B cell (primary cell): Measurements from ENCODE around the gene SCRN1. TPM values are rescaled to one million over a fixed set of nuclear protein-coding genes. Genes with fewer than 3 reads are reported as not detected.

Experiments used
- ATAC-seq: fragments of 200-7000 bp; cut with Tn5 transposase; one replicate; pipeline ENCODE4 v1.10.0; 2021; ENCODE audit warnings: low read depth, mild to moderate bottlenecking, moderate number of reproducible peaks, moderate library complexity
- CTCF ChIA-PET: fragments of 350-600 bp; sonication (Branson Sonifier 250); formaldehyde crosslinking; loops from one replicate; lab custom pipeline; 2021; ENCODE audit warnings: antibody characterized with exemption, inconsistent platforms; lab: Charles Lee
- POLR2A ChIA-PET: fragments of 350-600 bp; sonication (Branson Sonifier 250); formaldehyde crosslinking; loops from one replicate; lab custom pipeline; 2021; ENCODE audit warnings: antibody characterized with exemption; lab: Charles Lee
- DNase-seq: peaks from one replicate; pipeline ENCODE4 v3.0.0; 2013
- H2AFZ ChIP-seq: 2 replicates; pipeline ENCODE4 v1.6.1; 2012; ENCODE audit warnings: mild to moderate bottlenecking, low read depth, low read length; ENCODE audit not compliant: insufficient read depth, poor library complexity, severe bottlenecking
- H3K27ac ChIP-seq, 2 donors: 1 replicate in 1 of 2; 2 replicates in 1 of 2; pipeline ENCODE4 v1.5.1; 2012 to 2013; ENCODE audit warnings: low read length in 2 of 2, mild to moderate bottlenecking in 2 of 2, moderate library complexity in 1 of 2
- H3K27me3 ChIP-seq, 4 experiments: fragments of 200-600 bp in 1 of 4; sonication (generic) in 1 of 4; replicated peaks in 1 of 4; 1 replicate in 2 of 4; 2 replicates in 2 of 4; pipeline versions ENCODE4 v1.6.1 to v1.7.0; 2013 to 2016; ENCODE audit warnings: low read length in 3 of 4, mild to moderate bottlenecking in 2 of 4, mixed read lengths in 1 of 4, moderate library complexity in 1 of 4; ENCODE audit not compliant: insufficient read depth in 4 of 4, control insufficient read depth in 3 of 4; ENCODE audit errors: control extremely low read depth in 1 of 4
- H3K36me3 ChIP-seq, 2 experiments: replicated peaks in 1 of 2; 1 replicate in 1 of 2; 2 replicates in 1 of 2; pipeline versions ENCODE4 v1.6.1 to v1.7.1; 2013; ENCODE audit warnings: low read length in 1 of 2; ENCODE audit not compliant: insufficient read depth in 2 of 2, control insufficient read depth in 1 of 2; ENCODE audit errors: control extremely low read depth in 1 of 2, extremely low read depth in 1 of 2
- H3K4me1 ChIP-seq, 2 donors: fragments of 200-600 bp in 1 of 2; sonication (generic) in 1 of 2; 1 replicate in 1 of 2; 2 replicates in 1 of 2; pipeline versions ENCODE4 v1.5.1 to v1.6.1; 2013 to 2017; ENCODE audit warnings: low read length in 2 of 2; ENCODE audit not compliant: control insufficient read depth in 2 of 2, insufficient read depth in 2 of 2
- H3K4me2 ChIP-seq: replicated peaks from 2 replicates; pipeline ENCODE3; 2012; ENCODE audit warnings: mild to moderate bottlenecking, low read depth, low read length; ENCODE audit not compliant: poor library complexity, severe bottlenecking
- H3K4me3 ChIP-seq, 5 experiments: fragments of 200-600 bp in 1 of 5; sonication (generic) in 1 of 5; 1 replicate in 3 of 5; 2 replicates in 2 of 5; pipeline versions ENCODE4 v1.5.1 to v1.7.0; 2011 to 2016; ENCODE audit warnings: low read length in 4 of 5, mild to moderate bottlenecking in 4 of 5, low read depth in 2 of 5, control low read depth in 1 of 5, moderate library complexity in 1 of 5; ENCODE audit not compliant: insufficient read depth in 1 of 5; ENCODE audit errors: control extremely low read depth in 1 of 5, extremely low read depth in 1 of 5
- H3K79me2 ChIP-seq: fragments of 200-600 bp; sonication (generic); one replicate; pipeline ENCODE4 v1.6.0; 2016; ENCODE audit warnings: low read length; ENCODE audit not compliant: control insufficient read depth, insufficient read depth
- H3K9ac ChIP-seq: fragments of 200-600 bp; sonication (generic); 2 replicates; pipeline ENCODE4 v1.6.1; 2017; ENCODE audit warnings: mild to moderate bottlenecking, low read length, moderate library complexity
- H3K9me3 ChIP-seq, 3 donors: one replicate each; pipeline versions ENCODE4 v1.6.1 to v1.7.1; 2013; ENCODE audit warnings: low read length in 2 of 3; ENCODE audit not compliant: control insufficient read depth in 2 of 3, insufficient read depth in 1 of 3; ENCODE audit errors: control extremely low read depth in 1 of 3
- H4K20me1 ChIP-seq: 2 replicates; pipeline ENCODE4 v1.6.0; 2012; ENCODE audit warnings: mild to moderate bottlenecking, low read length; ENCODE audit not compliant: insufficient read depth, control insufficient read depth, poor library complexity, severe bottlenecking
- H3K27ac Mint-ChIP-seq: one replicate; pipeline ENCODE4 v1.8.0; 2021; ENCODE audit warnings: mixed read lengths
- H3K27me3 Mint-ChIP-seq: one replicate; pipeline ENCODE4 v1.8.0; 2021; ENCODE audit warnings: mixed read lengths
- H3K4me1 Mint-ChIP-seq: one replicate; pipeline ENCODE4 v1.8.0; 2021; ENCODE audit warnings: mixed read lengths
- H3K4me3 Mint-ChIP-seq: one replicate; pipeline ENCODE4 v1.8.0; 2021; ENCODE audit warnings: mixed read lengths
- H3K9me3 Mint-ChIP-seq: one replicate; pipeline ENCODE4 v1.8.0; 2022; ENCODE audit warnings: mixed read lengths; ENCODE audit not compliant: insufficient read depth
- CTCF ChIP-seq: fragments of 200-600 bp; IDR thresholded peaks from one replicate; pipeline ENCODE4 v1.8.0; 2022; ENCODE audit warnings: antibody characterized with exemption, mild to moderate bottlenecking
- EZH2 ChIP-seq: IDR thresholded peaks from 2 replicates; pipeline ENCODE4 v1.6.1; 2012; ENCODE audit warnings: borderline replicate concordance, low read depth, mild to moderate bottlenecking, moderate library complexity, low read length; ENCODE audit not compliant: insufficient read depth, poor library complexity, severe bottlenecking
- WGBS: methylation state at CpG from one replicate; pipeline ENCODE4 v1.1.5; 2013; ENCODE audit warnings: missing lambda C conversion rate; ENCODE audit not compliant: insufficient coverage; 5-methylcytosine and 5-hydroxymethylcytosine counted together
- intact Hi-C: fragments of 100-400 bp; cut with micrococcal nuclease; formaldehyde crosslinking; loops from one replicate; pipeline ENCODE4 v1.10.0; 2022
- polyA plus RNA-seq: library from polyadenylated mRNA; depleted of rRNA; stranded (reverse); fragments of >200 nt; gene quantifications from 2 replicates; pipeline ENCODE4 v1.2.3, GENCODE V29; 2012
- total RNA-seq, 2 donors: library from RNA; stranded (reverse); fragments of 120-200 nt in 1 of 2; gene quantifications; 1 replicate in 1 of 2; 2 replicates in 1 of 2; pipeline versions ENCODE4 v1.2.3 to v1.2.4, GENCODE V29; 2013 to 2022

The SCRN1 gene
- total and polyA plus RNA-seq, 2 donors (not counting 1 experiment from before 2014, with no cell fraction given): 16.6 to 66.6 TPM

GRCh38 chr7:30018451-30018850 is 28.9 kb upstream of the SCRN1 start:
- Mint-ChIP-seq H3K4me1 (peaks cover 13% of the 10 kb centered on the region), H3K27me3 (no peaks in the 10 kb centered on the region), H3K9me3 (no peaks in the 10 kb centered on the region), H3K4me3 (no peak overlapping the region), H3K27ac (no peak overlapping the region)
- Histone ChIP-seq H3K4me2 (no peak overlapping the region), H3K9ac (no peak overlapping the region), H3K27ac (no peak overlapping the region), H3K9me3 (no peaks in the 10 kb centered on the region), H3K4me1 (peaks cover 0 to 5% of the 10 kb centered on the region in 2 donors), H4K20me1 (no peaks in the 10 kb centered on the region), H3K79me2 (no peaks in the 10 kb centered on the region), H3K4me3 (no peak overlapping the region), H2AFZ (no peak overlapping the region), H3K27me3 (no peaks in the 10 kb centered on the region), H3K36me3 (peaks cover 0 to 8% of the 10 kb centered on the region in 2 experiments)
- ATAC-seq (no peak), DNase-seq (no peak)
- intact Hi-C loops: no loop called here
- POLR2A ChIA-PET: no interaction called here
- no peak for TF ChIP-seq CTCF
- no peak for TF ChIP-seq EZH2
- CTCF ChIA-PET: no interaction called here

GRCh38 chr7:30012757-30013156 is 23.2 kb upstream of the SCRN1 start:
- no peaks in the 10 kb centered on the region for H3K4me1 Mint-ChIP-seq
- WGBS: no CpG with 5 or more reads among the region's 3 CpGs
- Histone ChIP-seq H3K9ac (no peak overlapping the region), H3K27me3 (no peaks in the 10 kb centered on the region), H2AFZ (no peak overlapping the region), H3K79me2 (no peaks in the 10 kb centered on the region), H3K27ac (no peak overlapping the region), H3K4me3 (no peak overlapping the region), H3K4me2 (no peak overlapping the region), H3K4me1 (no peaks in the 10 kb centered on the region), H4K20me1 (no peaks in the 10 kb centered on the region), H3K36me3 (peaks cover 0 to 6% of the 10 kb centered on the region in 2 experiments), H3K9me3 (no peaks in the 10 kb centered on the region)
- H3K27me3 Mint-ChIP-seq: no peaks in the 10 kb centered on the region
- TF ChIP-seq EZH2 (no peak), CTCF (no peak)
- no peak overlapping the region for H3K4me3 Mint-ChIP-seq
- DNase-seq: no peak
- intact Hi-C loops: no loop called here
- CTCF ChIA-PET: no interaction called here
- POLR2A ChIA-PET: no interaction called here
- H3K9me3 Mint-ChIP-seq: no peaks in the 10 kb centered on the region
- ATAC-seq: no peak
- H3K27ac Mint-ChIP-seq: no peak overlapping the region
